ENCODE measurements around the gene VSTM2B. TPM values are rescaled to one million over a fixed set of nuclear protein-coding genes. Genes with fewer than 3 reads are reported as not detected.

The VSTM2B gene
- total and polyA plus RNA-seq, 4 donors, result not detected

- H3K27me3 ChIP-seq (ENCODE audit: control insufficient read depth in 4 of 4, insufficient read depth in 4 of 4, low read length in 3 of 4), result peaks cover 0 to 6% (median 3%) of the 10 kb centered on the region in 4 donors
- H3K4me1 ChIP-seq (ENCODE audit: control insufficient read depth in 4 of 4, insufficient read depth in 4 of 4, low read length in 3 of 4), result no peaks in the 10 kb centered on the region
- DNase-seq (ENCODE audit: low spot score), result no peak
- TF ChIP-seq MAX (IDR thresholded peaks at IDR 0.05), result no peak
- no peak for TF ChIP-seq TAF1 (conservative IDR thresholded peaks at IDR 0.05)
- TF ChIP-seq ZBTB33 (IDR thresholded peaks at IDR 0.05), result no peak
- TF ChIP-seq FOXA1 (IDR thresholded peaks at IDR 0.05), result no peak
- no peak for TF ChIP-seq FOXA2 (IDR thresholded peaks at IDR 0.05)
- no peak for TF ChIP-seq HNF4A (conservative IDR thresholded peaks at IDR 0.05)
- TF ChIP-seq NR2F2 (IDR thresholded peaks at IDR 0.05), result no peak
- TF ChIP-seq YY1 (IDR thresholded peaks at IDR 0.05), result no peak
- TF ChIP-seq RXRA (IDR thresholded peaks at IDR 0.05), result no peak
- no peak overlapping the region for H3K27ac ChIP-seq (ENCODE audit: low read depth in 1 of 2, low read length in 2 of 2)
- H3K4me3 ChIP-seq (ENCODE audit: low read depth in 1 of 3, low read length in 3 of 3), result no peak overlapping the region
- H3K9me3 ChIP-seq (ENCODE audit: control insufficient read depth in 4 of 4, low read length in 3 of 4), result no peaks in the 10 kb centered on the region
- H3K36me3 ChIP-seq (ENCODE audit: control insufficient read depth in 4 of 4, insufficient read depth in 3 of 4, low read depth in 1 of 4, low read length in 3 of 4), result no peaks in the 10 kb centered on the region
- H3K9ac ChIP-seq (ENCODE audit: low read depth in 1 of 2, low read length in 2 of 2), result no peak overlapping the region
- 66% methylated on average over 6 of the region's 6 CpGs for WGBS
Observed at GRCh38 chr19:29593869-29594268, 68.1 kb downstream of the VSTM2B start.

- TF ChIP-seq YY1 (IDR thresholded peaks at IDR 0.05) (no peak), REST (IDR thresholded peaks at IDR 0.05) (no peak), NR2F2 (IDR thresholded peaks at IDR 0.05) (no peak), HNF4A (conservative IDR thresholded peaks at IDR 0.05) (no peak), CTCF (IDR thresholded peaks at IDR 0.05; ENCODE audit: low read depth, low read length, missing input control) (no peak), FOXA2 (IDR thresholded peaks at IDR 0.05) (no peak), SP1 (IDR thresholded peaks at IDR 0.05) (no peak), GABPA (IDR thresholded peaks at IDR 0.05 in 1 of 2, conservative IDR thresholded peaks at IDR 0.05 in 1 of 2) (no peak), HNF4G (IDR thresholded peaks at IDR 0.05) (no peak), EGR1 (IDR thresholded peaks at IDR 0.05; ENCODE audit: low read depth in 2 of 2) (no peak), ZBTB33 (IDR thresholded peaks at IDR 0.05) (no peak), TAF1 (conservative IDR thresholded peaks at IDR 0.05) (no peak), RXRA (IDR thresholded peaks at IDR 0.05) (no peak), RAD21 (IDR thresholded peaks at IDR 0.05) (no peak), FOXA1 (IDR thresholded peaks at IDR 0.05) (no peak)
- peaks cover 0 to 6% (median 3%) of the 10 kb centered on the region in 4 donors for H3K27me3 ChIP-seq (ENCODE audit: control insufficient read depth in 4 of 4, insufficient read depth in 4 of 4, low read length in 3 of 4)
Observed at GRCh38 chr19:29596080-29596727, 70.4 kb downstream of the VSTM2B start.

More at GRCh38 chr19:29596080-29596727, 70.4 kb downstream of the VSTM2B start:
- H3K9me3 ChIP-seq (ENCODE audit: control insufficient read depth in 4 of 4, low read length in 3 of 4), result no peaks in the 10 kb centered on the region
- H3K9ac ChIP-seq (ENCODE audit: low read depth in 1 of 2, low read length in 2 of 2), result no peak overlapping the region
- H3K4me3 ChIP-seq (ENCODE audit: low read depth in 1 of 3, low read length in 3 of 3), result no peak overlapping the region
- no peak overlapping the region for H3K27ac ChIP-seq (ENCODE audit: low read depth in 1 of 2, low read length in 2 of 2)
- WGBS, result 34% methylated on average over 10 of the region's 10 CpGs
- H3K4me1 ChIP-seq (ENCODE audit: control insufficient read depth in 4 of 4, insufficient read depth in 4 of 4, low read length in 3 of 4), result no peaks in the 10 kb centered on the region
- no peaks in the 10 kb centered on the region for H3K36me3 ChIP-seq (ENCODE audit: control insufficient read depth in 4 of 4, insufficient read depth in 3 of 4, low read depth in 1 of 4, low read length in 3 of 4)
- DNase-seq (ENCODE audit: low spot score), result no peak
